Spleen (tissue), 11 donors: ENCODE data around the gene ADAMTS4. TPM values are rescaled to one million over a fixed set of nuclear protein-coding genes. Genes with fewer than 3 reads are reported as not detected.
A peak's percentile ranks its signal among the peaks of the same experiment; 100 is the strongest.

Experiments used
- DNase-seq: peaks from one replicate; pipeline ENCODE4 v3.0.0-alpha.2; 2020
- H3K27ac ChIP-seq, 8 donors: fragments of 200-600 bp; sonication (generic) in 7 of 8; 1 replicate in 4 of 8; 2 replicates in 4 of 8; pipeline versions ENCODE4 v1.5.0 to v1.8.0; 2016 to 2021; ENCODE audit warnings: inconsistent platforms in 4 of 8, mild to moderate bottlenecking in 4 of 8, moderate library complexity in 1 of 8
- H3K27me3 ChIP-seq, 7 donors: fragments of 200-600 bp; sonication (generic) in 6 of 7; replicated peaks in 1 of 7; 1 replicate in 4 of 7; 2 replicates in 3 of 7; pipeline versions ENCODE4 v1.5.0 to v1.8.0; 2016 to 2021; ENCODE audit warnings: inconsistent platforms in 3 of 7, mild to moderate bottlenecking in 1 of 7
- H3K36me3 ChIP-seq, 6 donors: fragments of 200-600 bp; sonication (generic) in 5 of 6; 1 replicate in 4 of 6; 2 replicates in 2 of 6; pipeline versions ENCODE4 v1.5.0 to v1.8.0; 2016 to 2021; ENCODE audit warnings: inconsistent platforms in 2 of 6
- H3K4me1 ChIP-seq, 6 donors: fragments of 200-600 bp; sonication (generic) in 5 of 6; 1 replicate in 3 of 6; 2 replicates in 3 of 6; pipeline versions ENCODE4 v1.5.0 to v1.8.0; 2016 to 2021; ENCODE audit warnings: inconsistent platforms in 3 of 6
- H3K4me3 ChIP-seq, 8 donors: fragments of 200-600 bp; sonication (generic) in 7 of 8; 1 replicate in 4 of 8; 2 replicates in 4 of 8; pipeline versions ENCODE4 v1.5.0 to v1.8.0; 2016 to 2021; ENCODE audit warnings: inconsistent platforms in 4 of 8, mild to moderate bottlenecking in 4 of 8, moderate library complexity in 2 of 8
- H3K9me3 ChIP-seq, 8 donors: fragments of 200-600 bp; sonication (generic) in 7 of 8; 1 replicate in 4 of 8; 2 replicates in 4 of 8; pipeline versions ENCODE4 v1.5.0 to v1.8.0; 2016 to 2021; ENCODE audit warnings: inconsistent platforms in 4 of 8
- POLR2A ChIP-seq, 3 donors: fragments of 450-650 bp; IDR thresholded peaks; one replicate each; pipeline ENCODE4 v1.5.1; 2017; ENCODE audit warnings: antibody characterized with exemption in 3 of 3, mild to moderate bottlenecking in 1 of 3
- POLR2AphosphoS5 ChIP-seq, 3 donors: sonication (generic); formaldehyde crosslinking; IDR thresholded peaks; one replicate each; pipeline ENCODE4 v1.5.1; 2017; ENCODE audit warnings: antibody characterized with exemption in 3 of 3
- WGBS, 5 donors: extraction: QIAGEN DNeasy Blood & Tissue Kit in 3 of 5; methylation state at CpG; one replicate each; pipeline versions ENCODE4 v1.1.5 to v1.1.7; 2013 to 2018; 5-methylcytosine and 5-hydroxymethylcytosine counted together
- intact Hi-C: fragments of 100-400 bp; cut with DNase I; formaldehyde crosslinking; loops from one replicate; pipeline ENCODE4 v1.15.0; 2023; ENCODE audit warnings: low total_unique reads
- polyA plus RNA-seq, 3 donors: library from polyadenylated mRNA; stranded (reverse); fragments of 200-250 nt; gene quantifications; one replicate each; pipeline ENCODE4 v1.2.1, GENCODE V29; 2013
- total RNA-seq, 7 donors: library from RNA; depleted of rRNA in 3 of 7; stranded (reverse); fragments of >200 nt in 3 of 7; fragmentation: NEBNext Ultra II Directional in 4 of 7; extraction: Animal tissue kit (Norgen Biotek cat#: 25700) in 4 of 7; gene quantifications; one replicate each; pipeline versions ENCODE4 v1.1.0 to v1.2.1, GENCODE V29; 2016 to 2021
- TF ChIP-seq, protein P1 (sequence below), 11 experiments: fragments of 200-600 bp in 7 of 11; fragments of 450-650 bp in 4 of 11; sonication (generic) in 4 of 11; IDR thresholded peaks in 8 of 11; conservative IDR thresholded peaks in 3 of 11; 1 replicate in 7 of 11; 2 replicates in 4 of 11; pipeline versions ENCODE4 v1.4.0 to v1.8.0; 2016 to 2021; ENCODE audit warnings: antibody characterized with exemption in 11 of 11, inconsistent platforms in 4 of 11, mild to moderate bottlenecking in 1 of 11
- donor health status: healthy with polysubstance abuse.
- donor health status: DM: no; HTN: no; CAD: no; lungs with moderate emphysema.
- donor health status: DM: no; HTN: no; CAD: no.
- donor health status: Bipolar disorder and iron deficiency.
- donor health status: healthy.
- donor health status: DM: no; HTN: no; CAD: no.
- donor health status: DM: yes; HTN: yes; CAD: no.

The ADAMTS4 gene
- total and polyA plus RNA-seq, 10 donors: 0.26 to 37.8 (median 4.0) TPM

DNA sequence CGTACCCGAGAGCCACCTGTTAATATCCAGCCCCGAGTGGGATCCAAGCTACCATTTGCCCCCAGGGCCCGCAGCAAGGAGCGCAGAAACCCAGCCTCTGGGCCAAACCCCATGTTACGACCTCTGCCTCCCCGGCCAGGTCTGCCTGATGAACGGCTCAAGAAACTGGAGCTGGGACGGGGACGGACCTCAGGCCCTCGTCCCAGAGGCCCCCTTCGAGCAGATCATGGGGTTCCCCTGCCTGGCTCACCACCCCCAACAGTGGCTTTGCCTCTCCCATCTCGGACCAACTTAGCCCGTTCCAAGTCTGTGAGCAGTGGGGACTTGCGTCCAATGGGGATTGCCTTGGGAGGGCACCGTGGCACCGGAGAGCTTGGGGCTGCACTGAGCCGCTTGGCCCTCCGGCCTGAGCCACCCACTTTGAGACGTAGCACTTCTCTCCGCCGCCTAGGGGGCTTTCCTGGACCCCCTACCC lies 38.1 kb downstream of the ADAMTS4 start:
- intact Hi-C loops: no loop called here
- TF ChIP-seq POLR2AphosphoS5 (IDR thresholded peaks at IDR 0.05): peak in 1 of 3 donors; percentile 12
- TF ChIP-seq POLR2A (IDR thresholded peaks at IDR 0.05): no peak
- TF ChIP-seq, protein P1, sequence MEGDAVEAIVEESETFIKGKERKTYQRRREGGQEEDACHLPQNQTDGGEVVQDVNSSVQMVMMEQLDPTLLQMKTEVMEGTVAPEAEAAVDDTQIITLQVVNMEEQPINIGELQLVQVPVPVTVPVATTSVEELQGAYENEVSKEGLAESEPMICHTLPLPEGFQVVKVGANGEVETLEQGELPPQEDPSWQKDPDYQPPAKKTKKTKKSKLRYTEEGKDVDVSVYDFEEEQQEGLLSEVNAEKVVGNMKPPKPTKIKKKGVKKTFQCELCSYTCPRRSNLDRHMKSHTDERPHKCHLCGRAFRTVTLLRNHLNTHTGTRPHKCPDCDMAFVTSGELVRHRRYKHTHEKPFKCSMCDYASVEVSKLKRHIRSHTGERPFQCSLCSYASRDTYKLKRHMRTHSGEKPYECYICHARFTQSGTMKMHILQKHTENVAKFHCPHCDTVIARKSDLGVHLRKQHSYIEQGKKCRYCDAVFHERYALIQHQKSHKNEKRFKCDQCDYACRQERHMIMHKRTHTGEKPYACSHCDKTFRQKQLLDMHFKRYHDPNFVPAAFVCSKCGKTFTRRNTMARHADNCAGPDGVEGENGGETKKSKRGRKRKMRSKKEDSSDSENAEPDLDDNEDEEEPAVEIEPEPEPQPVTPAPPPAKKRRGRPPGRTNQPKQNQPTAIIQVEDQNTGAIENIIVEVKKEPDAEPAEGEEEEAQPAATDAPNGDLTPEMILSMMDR (IDR thresholded peaks at IDR 0.05 in 8 of 11, conservative IDR thresholded peaks at IDR 0.05 in 3 of 11): no peak
- DNase-seq: peak; percentile 81
- Histone ChIP-seq H3K27ac (no peak overlapping the region), H3K36me3 (peaks cover 0 to 70% (median 31%) of the 10 kb centered on the region in 6 donors), H3K4me1 (peaks cover 22 to 67% (median 47%) of the 10 kb centered on the region in 6 donors), H3K27me3 (no peaks in the 10 kb centered on the region), H3K9me3 (no peaks in the 10 kb centered on the region), H3K4me3 (peak overlapping the region in 2 of 8 donors; percentile 93 to 96)
- 95 to 97% (median 96%) methylated on average over 22 of the region's 22 CpGs for WGBS, 5 donors

DNA sequence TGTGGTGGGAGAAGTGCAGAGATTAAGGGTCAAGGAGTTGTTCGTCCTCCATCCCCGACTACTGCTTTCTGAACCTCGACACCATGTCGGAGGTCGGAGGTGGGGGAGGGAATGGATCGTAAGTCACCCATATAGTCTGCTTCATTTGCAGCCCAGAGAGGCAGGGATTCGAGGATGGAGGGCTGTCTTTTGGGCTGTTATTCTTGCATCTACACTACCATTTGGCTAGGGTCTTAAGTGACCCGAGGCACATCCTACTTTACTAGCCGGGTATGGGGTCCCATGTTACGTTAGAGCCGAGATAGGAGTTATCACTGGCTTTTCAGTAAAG lies 39.0 kb downstream of the ADAMTS4 start:
- H3K9me3 ChIP-seq: no peaks in the 10 kb centered on the region
- H3K27ac ChIP-seq: peak overlapping the region; percentile 69 to 92 (median 88)
- no peaks in the 10 kb centered on the region for H3K27me3 ChIP-seq
- DNase-seq: no peak
- 12 to 40% (median 16%) methylated on average over 6 to 11 of the region's 11 CpGs for WGBS, 5 donors
- H3K36me3 ChIP-seq: peaks cover 0 to 66% (median 31%) of the 10 kb centered on the region in 6 donors
- intact Hi-C loops: no loop called here
- peaks cover 23 to 67% (median 47%) of the 10 kb centered on the region in 6 donors for H3K4me1 ChIP-seq
- H3K4me3 ChIP-seq: peak overlapping the region; percentile 64 to 99 (median 94)
- TF ChIP-seq, protein P1 (IDR thresholded peaks at IDR 0.05 in 8 of 11, conservative IDR thresholded peaks at IDR 0.05 in 3 of 11): no peak
- no peak for TF ChIP-seq POLR2A (IDR thresholded peaks at IDR 0.05)
- TF ChIP-seq POLR2AphosphoS5 (IDR thresholded peaks at IDR 0.05): no peak

DNA sequence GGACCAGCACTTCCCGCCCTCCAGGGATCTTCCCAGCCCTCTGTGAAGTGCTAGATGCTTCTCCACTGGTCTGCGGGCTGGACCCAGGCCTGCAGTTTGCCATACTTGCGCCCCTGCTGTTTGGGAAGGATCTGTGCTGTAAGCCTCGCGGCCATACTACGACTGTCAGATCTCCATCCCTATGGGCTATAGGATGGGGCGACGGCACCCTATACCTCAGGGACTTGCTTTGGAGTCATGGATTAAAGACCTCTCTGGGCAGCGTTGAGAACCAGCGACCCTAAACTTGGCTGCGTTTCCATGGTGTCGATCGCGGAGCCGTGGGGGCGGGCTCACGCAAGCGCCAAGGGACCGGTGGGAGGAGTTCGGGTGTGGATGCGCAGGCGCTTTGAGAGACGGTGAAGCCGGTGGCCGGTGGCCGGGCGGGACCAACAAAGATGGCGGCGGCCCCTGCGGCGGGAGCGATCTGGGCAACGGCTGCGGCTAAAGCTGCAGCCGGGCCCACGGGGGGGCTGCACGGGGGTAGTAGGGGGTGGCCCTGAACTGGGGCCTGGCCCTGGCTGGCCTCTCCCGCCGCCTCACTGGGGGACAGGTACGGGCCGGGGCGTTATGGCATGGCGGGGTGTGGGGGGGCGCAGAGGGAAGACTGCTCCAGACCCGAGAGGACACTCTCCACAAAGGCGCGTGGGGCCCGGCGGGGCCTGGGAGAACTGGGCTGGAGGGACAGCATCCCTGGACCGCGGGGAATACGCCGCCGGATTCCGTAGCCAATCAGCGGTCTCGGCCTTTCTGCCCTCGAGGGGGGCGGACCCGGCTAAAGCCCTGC lies 39.6 kb downstream of the ADAMTS4 start, which contains the start of gene USP21:
Gene USP21 (plus strand): TSS at position 414 of the 826 bp plus-strand sequence. CDS start 1,141 bp downstream, outside the sequence.
- 1 to 6% (median 3%) methylated on average over 40 to 60 of the region's 60 CpGs for WGBS, 5 donors
- intact Hi-C loops: no loop called here
- Histone ChIP-seq H3K27ac (peak within 1 kb of the TSS; percentile 69 to 92 (median 88)), H3K4me3 (peak within 1 kb of the TSS; percentile 64 to 99 (median 94)), H3K9me3 (no peaks in the 10 kb centered on the region), H3K4me1 (peaks cover 28 to 69% (median 52%) of the 10 kb centered on the region in 6 donors), H3K27me3 (no peaks in the 10 kb centered on the region), H3K36me3 (peaks cover 0 to 60% (median 27%) of the 10 kb centered on the region in 6 donors)
- DNase-seq: peak; percentile 98
- TF ChIP-seq, protein P1 (IDR thresholded peaks at IDR 0.05 in 8 of 11, conservative IDR thresholded peaks at IDR 0.05 in 3 of 11): peak in 3 of 11 experiments; percentile 23 to 34 (median 31)
- peak; percentile 89 to 94 (median 90) for TF ChIP-seq POLR2AphosphoS5 (IDR thresholded peaks at IDR 0.05)
- TF ChIP-seq POLR2A (IDR thresholded peaks at IDR 0.05): peak in 2 of 3 donors; percentile 26 to 27
